GM21529 (cell line): ENCODE measurements around the gene PPP4R4.
"Not testable (repeated sequence)": the region's sequence is repeated elsewhere in the genome, so short reads cannot be mapped to it uniquely, and the experiment has no call there.

Source experiments
- ATAC-seq: cut with Tn5 transposase; IDR thresholded peaks from one replicate; pipeline ENCODE4 v1.9.1; 2021; ENCODE audit not compliant: unreplicated experiment

The PPP4R4 gene

GRCh38 chr14:94144765-94145164, 29.4 kb upstream of the PPP4R4 start:
- ATAC-seq = no peak

- no peak for ATAC-seq
Measured at GRCh38 chr14:94145902-94146527, 28.1 kb upstream of the PPP4R4 start.

GRCh38 chr14:94152676-94153075, 21.4 kb upstream of the PPP4R4 start:
- no peak for ATAC-seq

GRCh38 chr14:94153750-94154342, 20.3 kb upstream of the PPP4R4 start:
- ATAC-seq = no peak

- ATAC-seq = not testable (repeated sequence)
Measured at GRCh38 chr14:94156143-94156542, 18.0 kb upstream of the PPP4R4 start.

GRCh38 chr14:94157197-94157596, 16.9 kb upstream of the PPP4R4 start:
- ATAC-seq = no peak

GRCh38 chr14:94158239-94158883, 15.8 kb upstream of the PPP4R4 start:
- ATAC-seq = no peak

- ATAC-seq = no peak
Measured at GRCh38 chr14:94161058-94161457, 13.1 kb upstream of the PPP4R4 start.

GRCh38 chr14:94161981-94162380, 12.1 kb upstream of the PPP4R4 start:
- no peak for ATAC-seq

- ATAC-seq = no peak
Measured at GRCh38 chr14:94162466-94162865, 11.7 kb upstream of the PPP4R4 start.

GRCh38 chr14:94163796-94164195, 10.3 kb upstream of the PPP4R4 start:
- ATAC-seq = no peak

GRCh38 chr14:94164685-94165431, 9.3 kb upstream of the PPP4R4 start:
- ATAC-seq = no peak

- no peak for ATAC-seq
Measured at GRCh38 chr14:94165744-94166143, 8.4 kb upstream of the PPP4R4 start.

GRCh38 chr14:94170136-94170535, 4.0 kb upstream of the PPP4R4 start:
- ATAC-seq = no peak

- no peak for ATAC-seq
Measured at GRCh38 chr14:94171208-94171607, 2.9 kb upstream of the PPP4R4 start.

GRCh38 chr14:94172545-94172944, 1.6 kb upstream of the PPP4R4 start:
- no peak for ATAC-seq

GRCh38 chr14:94173471-94173884, 644 bp upstream of the PPP4R4 start:
- peak; percentile 3 for ATAC-seq

- no peak for ATAC-seq
Measured at GRCh38 chr14:94174604-94175010, 485 bp downstream of the PPP4R4 start.

GRCh38 chr14:94175011-94175745, 1.1 kb downstream of the PPP4R4 start:
- ATAC-seq = no peak

- no peak for ATAC-seq
Measured at GRCh38 chr14:94175747-94176146, 1.6 kb downstream of the PPP4R4 start.

- ATAC-seq = no peak
Measured at GRCh38 chr14:94176808-94177207, 2.7 kb downstream of the PPP4R4 start.
